Measurements from ENCODE around the gene PDE7B.

- TF ChIP-seq CTCF (IDR thresholded peaks at IDR 0.05): no peak
- no peak for TF ChIP-seq EZH2 (IDR thresholded peaks at IDR 0.05; ENCODE audit: borderline replicate concordance, insufficient read depth, low read depth, low read length, poor library complexity, severe bottlenecking)
Measured at GRCh38 chr6:135922746-135923145, 71.2 kb downstream of the PDE7B start.
